K562 (cell line): ENCODE data around the gene THEM5. TPM values are rescaled to one million over a fixed set of nuclear protein-coding genes. Genes with fewer than 3 reads are reported as not detected.

Experiments
- ATAC-seq: fragments of 200-7000 bp; cut with Tn5 transposase; 3 replicates; pipeline ENCODE4 v1.9.1; 2020; ENCODE audit warnings: moderate library complexity
- BruUV-seq: library from RNA; stranded (reverse); fragments of 400-500 nt; replicated peaks from 2 replicates; lab custom pipeline; 2021; lab: Mats Ljungman, UMichigan
- CTCF ChIA-PET: fragments of 300-600 bp; formaldehyde crosslinking; extraction: SDS; loops from one replicate; lab custom pipeline; 2021; ENCODE audit warnings: low intra/inter-chr PET ratio; lab: Yijun Ruan, JAX
- POLR2A ChIA-PET: fragments of 300-600, 350-650 bp; sonication (Branson Sonifier 250); formaldehyde crosslinking; extraction: SDS; loops from one replicate; lab custom pipeline; 2021; ENCODE audit warnings: antibody characterized with exemption, inconsistent platforms; lab: Yijun Ruan, JAX
- DNase-seq, 4 experiments: peaks; one replicate each; pipeline versions ENCODE4 v3.0.0 to v3.0.0-alpha.2; 2011 to 2018; ENCODE audit warnings: low spot score in 3 of 4, mixed read lengths in 3 of 4; ENCODE audit errors: extremely low read depth in 1 of 4
- FAIRE-seq: peaks from 2 replicates; lab custom pipeline; 2011; peaks lifted over from hg19 to GRCh38; lab: Jason Lieb, UNC
- H2AFZ ChIP-seq: 2 replicates; pipeline ENCODE4 v1.6.0; 2011; ENCODE audit warnings: low read depth, low read length, control low read depth, inconsistent platforms
- H3K27ac ChIP-seq: fragments of 200-600 bp; 3 replicates; pipeline ENCODE4 v1.8.0; 2011; ENCODE audit warnings: low read depth, mild to moderate bottlenecking, control low read depth, inconsistent platforms, low read length, moderate library complexity, mixed read lengths; ENCODE audit errors: extremely low read depth
- H3K27me3 ChIP-seq, 2 experiments: fragments of 300-600 bp in 1 of 2; 2 replicates in 1 of 2; 3 replicates in 1 of 2; pipeline versions ENCODE4 v1.6.0 to v1.8.0; 2011; ENCODE audit warnings: inconsistent platforms in 2 of 2, low read length in 2 of 2, mild to moderate bottlenecking in 1 of 2, mixed read lengths in 1 of 2, moderate library complexity in 1 of 2; ENCODE audit not compliant: control insufficient read depth in 2 of 2, insufficient read depth in 2 of 2
- H3K36me3 ChIP-seq: fragments of 300-600 bp; 3 replicates; pipeline ENCODE4 v1.8.0; 2011; ENCODE audit warnings: mild to moderate bottlenecking, low read length, inconsistent platforms; ENCODE audit not compliant: control insufficient read depth, insufficient read depth
- H3K4me1 ChIP-seq, 2 experiments: fragments of 200-600 bp in 1 of 2; replicated peaks in 1 of 2; 2 replicates in 1 of 2; 3 replicates in 1 of 2; pipeline versions ENCODE4 v1.5.1 to v1.8.0; 2011; ENCODE audit warnings: inconsistent platforms in 2 of 2, low read length in 2 of 2, mild to moderate bottlenecking in 1 of 2, mixed read lengths in 1 of 2, moderate library complexity in 1 of 2; ENCODE audit not compliant: control insufficient read depth in 2 of 2, insufficient read depth in 2 of 2
- H3K4me2 ChIP-seq: 2 replicates; pipeline ENCODE4 v1.6.1; 2011; ENCODE audit warnings: low read length, control low read depth, inconsistent platforms, mixed read lengths; ENCODE audit not compliant: insufficient read depth
- H3K4me3 ChIP-seq: fragments of 200-600 bp; sonication (generic), shearing (Covaris generic); 2 replicates; pipeline ENCODE4 v1.5.1; 2016; ENCODE audit warnings: control low read depth, inconsistent platforms
- H3K79me2 ChIP-seq: fragments of 200-600 bp; 3 replicates; pipeline ENCODE4 v1.8.0; 2011; ENCODE audit warnings: low read length, inconsistent platforms; ENCODE audit not compliant: control insufficient read depth, insufficient read depth
- H3K9ac ChIP-seq, 2 experiments: 2 replicates each; pipeline versions ENCODE4 v1.6.0 to v1.6.1; 2011; ENCODE audit warnings: low read depth in 2 of 2, low read length in 2 of 2, control low read depth in 1 of 2, inconsistent platforms in 1 of 2, mild to moderate bottlenecking in 1 of 2, mixed read lengths in 1 of 2; ENCODE audit not compliant: insufficient read depth in 1 of 2
- H3K9me1 ChIP-seq: one replicate; pipeline ENCODE4 v1.6.0; 2011; ENCODE audit warnings: inconsistent platforms, mild to moderate bottlenecking, low read length, moderate library complexity; ENCODE audit not compliant: control insufficient read depth, insufficient read depth
- H3K9me3 ChIP-seq: replicated peaks from 2 replicates; pipeline ENCODE4 v1.5.1; 2011; ENCODE audit warnings: low read depth, low read length, inconsistent platforms; ENCODE audit not compliant: control insufficient read depth, insufficient read depth
- H4K20me1 ChIP-seq: replicated peaks from 2 replicates; pipeline ENCODE4 v1.6.1; 2011; ENCODE audit warnings: low read length, inconsistent platforms, mixed read lengths; ENCODE audit not compliant: control insufficient read depth, insufficient read depth
- AFF1 ChIP-seq, 2 experiments: fragments of 450-650 bp; IDR thresholded peaks; 2 replicates each; pipeline ENCODE4 v1.6.1; 2018; ENCODE audit warnings: mild to moderate bottlenecking in 2 of 2, low read depth in 1 of 2; ENCODE audit not compliant: partially characterized antibody in 2 of 2
- CBX8 ChIP-seq: fragments of 200-600 bp; sonication (generic); IDR thresholded peaks from 2 replicates; pipeline ENCODE4 v1.6.1; 2012; ENCODE audit warnings: borderline replicate concordance, mixed run types, low read depth, mild to moderate bottlenecking, moderate library complexity, mixed read lengths, low read length, control low read depth, inconsistent platforms; ENCODE audit not compliant: poor library complexity, severe bottlenecking; ENCODE audit errors: extremely low read depth
- CXXC5 ChIP-seq: fragments of 250-450 bp; sonication (Bioruptor Pico); IDR thresholded peaks from 2 replicates; pipeline ENCODE4 v1.8.0; 2022; ENCODE audit warnings: inconsistent platforms, mild to moderate bottlenecking, moderate library complexity
- DMBX1 ChIP-seq: fragments of 250-450 bp; sonication (Bioruptor Pico); IDR thresholded peaks from 2 replicates; pipeline ENCODE4 v1.8.0; 2022; ENCODE audit warnings: inconsistent platforms, mild to moderate bottlenecking, moderate library complexity, borderline replicate concordance
- EP400 ChIP-seq: fragments of 450-650 bp; IDR thresholded peaks from 2 replicates; pipeline ENCODE4 v1.6.1; 2017; ENCODE audit warnings: antibody characterized with exemption, mild to moderate bottlenecking, moderate library complexity
- FOXJ3 ChIP-seq: sonication (generic); formaldehyde crosslinking; IDR thresholded peaks from 2 replicates; pipeline ENCODE4 v1.4.0; 2020; ENCODE audit warnings: mild to moderate bottlenecking, missing genetic modification reagents
- HIVEP1 ChIP-seq: fragments of 250-450 bp; sonication (Bioruptor Pico); IDR thresholded peaks from 2 replicates; pipeline ENCODE4 v1.4.0; 2020; ENCODE audit warnings: mild to moderate bottlenecking
- HOXB6 ChIP-seq: fragments of 250-450 bp; sonication (Bioruptor Pico); IDR thresholded peaks from 2 replicates; pipeline ENCODE4 v1.5.1; 2022; ENCODE audit warnings: mild to moderate bottlenecking, borderline replicate concordance
- PHB2 ChIP-seq: fragments of 450-650 bp; IDR thresholded peaks from 2 replicates; pipeline ENCODE4 v1.6.1; 2017; ENCODE audit warnings: low read depth
- SAP30 ChIP-seq: fragments of 200-600 bp; sonication (generic); IDR thresholded peaks from 2 replicates; pipeline ENCODE4 v1.6.1; 2012; ENCODE audit warnings: borderline replicate concordance, low read depth, mild to moderate bottlenecking, moderate library complexity, low read length, control low read depth, inconsistent platforms; ENCODE audit not compliant: insufficient read depth, poor library complexity, severe bottlenecking
- SREBF2 ChIP-seq: sonication (generic); formaldehyde crosslinking; IDR thresholded peaks from 2 replicates; pipeline ENCODE4 v1.4.0; 2020; ENCODE audit warnings: mild to moderate bottlenecking, missing genetic modification reagents
- STAG1 ChIP-seq: sonication (generic); formaldehyde crosslinking; IDR thresholded peaks from 2 replicates; pipeline ENCODE4 v1.5.0; 2020; ENCODE audit warnings: missing genetic modification reagents, borderline replicate concordance
- ZNF232 ChIP-seq: sonication (generic); formaldehyde crosslinking; IDR thresholded peaks from 2 replicates; pipeline ENCODE4 v1.8.0; 2022; ENCODE audit warnings: mild to moderate bottlenecking, missing genetic modification reagents
- ZNF24 ChIP-seq: fragments of 450-650 bp; IDR thresholded peaks from 2 replicates; pipeline ENCODE4 v1.6.1; 2016
- ZNF395 ChIP-seq: fragments of 200-800 bp; sonication (Bioruptor generic); IDR thresholded peaks from 2 replicates; pipeline ENCODE4 v1.6.1; 2017; ENCODE audit warnings: missing genetic modification characterization, missing compliant biosample characterization
- ZNF699 ChIP-seq: fragments of 250-450 bp; sonication (Bioruptor Pico); IDR thresholded peaks from 2 replicates; pipeline ENCODE4 v1.8.0; 2021; ENCODE audit warnings: mild to moderate bottlenecking, moderate library complexity; ENCODE audit not compliant: insufficient replicate concordance
- ZNF75A ChIP-seq: fragments of 450-650 bp; formaldehyde crosslinking; IDR thresholded peaks from 2 replicates; pipeline ENCODE4 v1.4.0; 2020; ENCODE audit warnings: mild to moderate bottlenecking
- ZNF780A ChIP-seq: fragments of 250-450 bp; sonication (Bioruptor Pico); IDR thresholded peaks from 2 replicates; pipeline ENCODE4 v1.5.0; 2021; ENCODE audit warnings: mild to moderate bottlenecking
- ZNF785 ChIP-seq: fragments of 250-450 bp; sonication (Bioruptor Pico); IDR thresholded peaks from 2 replicates; pipeline ENCODE4 v1.4.0; 2020; ENCODE audit warnings: mild to moderate bottlenecking
- in situ Hi-C: fragments of 300-500 bp; cut with MboI; formaldehyde crosslinking; loops from 4 replicates; pipeline ENCODE4 v1.15.0; 2018; ENCODE audit warnings: inconsistent platforms, mixed read lengths
- intact Hi-C: fragments of 100-400 bp; cut with micrococcal nuclease; formaldehyde crosslinking; loops from 2 replicates; pipeline ENCODE4 v1.14.2; 2022
- polyA plus RNA-seq, 8 experiments: library from polyadenylated mRNA; depleted of rRNA in 4 of 8; stranded (reverse) in 5 of 8; unstranded in 3 of 8; fragments of >200 nt; fragmentation: Nextera tagmentation in 2 of 8; fragmentation: Illumina TruSeq in 1 of 8; extraction: Ambion mirVana in 2 of 8; extraction: Trizol in 1 of 8; gene quantifications; 2 replicates each; pipeline versions ENCODE4 v1.2.1 to v1.2.3, GENCODE V29; 2011 to 2014; ENCODE audit warnings: inconsistent platforms in 1 of 8, missing spikeins in 1 of 8
- total RNA-seq, 7 experiments: library from RNA; depleted of rRNA in 6 of 7; stranded (reverse); fragments of >200 nt in 6 of 7; fragmentation: Illumina TruSeq in 2 of 7; extraction: Trizol in 2 of 7; gene quantifications; 2 replicates each; pipeline versions ENCODE4 v1.2.1 to v1.2.3, GENCODE V29; 2011 to 2021; ENCODE audit warnings: low replicate concordance in 1 of 7

THEM5 gene
- total and polyA plus RNA-seq, 9 of the 15 experiments (the other 6 are each of a cell fraction or from before 2014, with no cell fraction given) = not detected

GRCh38 chr1:151849871-151850270 lies 3.6 kb downstream of the THEM5 start:
- in situ Hi-C loops = no loop called here
- Histone ChIP-seq H3K4me1 (peaks cover 8 to 9% of the 10 kb centered on the region in 2 experiments; a peak in 3 of 5 replicates), H2AFZ (no peak overlapping the region), H3K4me2 (no peak overlapping the region), H3K36me3 (no peaks in the 10 kb centered on the region)
- DNase-seq (no peak), ATAC-seq (no peak)
- TF ChIP-seq ZNF785 (CRISPR knock-in tag) (no peak), FOXJ3 (CRISPR knock-in tag) (no peak), ZNF24 (no peak), ZNF395 (CRISPR knock-in tag) (no peak), SAP30 (no peak), ZNF699 (CRISPR knock-in tag) (no peak), CXXC5 (CRISPR knock-in tag) (no peak), ZNF780A (CRISPR knock-in tag) (no peak), CBX8 (no peak), ZNF75A (CRISPR knock-in tag) (no peak), HIVEP1 (CRISPR knock-in tag) (no peak), DMBX1 (CRISPR knock-in tag) (no peak), STAG1 (CRISPR knock-in tag) (no peak), ZNF232 (CRISPR knock-in tag) (no peak), AFF1 (IDR thresholded peaks at IDR 0.05; ENCODE audit: low read depth in 1 of 2, partially characterized antibody in 2 of 2) (no peak), EP400 (no peak), HOXB6 (CRISPR knock-in tag) (no peak), PHB2 (no peak), SREBF2 (no peak)
- TF ChIP-seq, all 486 proteins: peak for 0
- BruUV-seq = no TSS peak
- Histone ChIP-seq H3K27me3 (peaks cover 34 to 65% of the 10 kb centered on the region in 2 experiments), H3K27ac (no peak overlapping the region), H3K79me2 (no peaks in the 10 kb centered on the region), H3K9me3 (no peaks in the 10 kb centered on the region), H3K9ac (no peak overlapping the region), H4K20me1 (0 out of 2 replicates have a peak, but pooled peaks cover 3% of the 10 kb centered on the region), H3K4me3 (no peak overlapping the region), H3K9me1 (peaks cover 4% of the 10 kb centered on the region)
- intact Hi-C loops = no loop called here
- CTCF ChIA-PET = no interaction called here
- no peak for FAIRE-seq
- POLR2A ChIA-PET = no interaction called here
